H9 (cell line): ENCODE results near the gene CHID1. TPM values are rescaled to one million over a fixed set of nuclear protein-coding genes. Genes with fewer than 3 reads are reported as not detected.

Source experiments
- DNase-seq: peaks from one replicate; pipeline ENCODE4 v3.0.0-alpha.2; 2017
- H2AFZ ChIP-seq: one replicate; pipeline ENCODE4 v1.6.1; 2013; ENCODE audit warnings: mild to moderate bottlenecking, low read length, control low read depth, moderate library complexity
- H2AK5ac ChIP-seq: 2 replicates; pipeline ENCODE4 v1.6.1; 2013; ENCODE audit warnings: low read length, control low read depth, mixed read lengths; ENCODE audit not compliant: insufficient read length
- H2BK120ac ChIP-seq: one replicate; pipeline ENCODE4 v1.6.1; 2013; ENCODE audit warnings: low read depth, mild to moderate bottlenecking, low read length, control low read depth, inconsistent platforms; ENCODE audit not compliant: poor library complexity, severe bottlenecking
- H2BK12ac ChIP-seq: 2 replicates; pipeline ENCODE4 v1.6.1; 2013; ENCODE audit warnings: low read length, control low read depth, mixed read lengths, low read depth; ENCODE audit not compliant: insufficient read length
- H2BK15ac ChIP-seq: 2 replicates; pipeline ENCODE4 v1.6.1; 2013; ENCODE audit warnings: low read depth, low read length, control low read depth
- H2BK20ac ChIP-seq: one replicate; pipeline ENCODE4 v1.6.1; 2013; ENCODE audit warnings: low read depth, mild to moderate bottlenecking, low read length, control low read depth, inconsistent platforms; ENCODE audit not compliant: poor library complexity, severe bottlenecking
- H2BK5ac ChIP-seq: 2 replicates; pipeline ENCODE4 v1.6.1; 2013; ENCODE audit warnings: low read length, control low read depth, mixed read lengths; ENCODE audit not compliant: insufficient read length
- H3K14ac ChIP-seq: 2 replicates; pipeline ENCODE4 v1.6.1; 2013; ENCODE audit warnings: low read length, control low read depth; ENCODE audit not compliant: insufficient read depth
- H3K18ac ChIP-seq: 2 replicates; pipeline ENCODE4 v1.6.1; 2013; ENCODE audit warnings: low read depth, mild to moderate bottlenecking, mixed read lengths, low read length, control low read depth; ENCODE audit not compliant: insufficient read length
- H3K23ac ChIP-seq: 2 replicates; pipeline ENCODE4 v1.6.1; 2013; ENCODE audit warnings: low read length, control low read depth, mixed read lengths, low read depth; ENCODE audit not compliant: insufficient read length
- H3K23me2 ChIP-seq: 2 replicates; pipeline ENCODE4 v1.6.1; 2013; ENCODE audit warnings: low read depth, mild to moderate bottlenecking, mixed read lengths, low read length, control low read depth; ENCODE audit not compliant: insufficient read length, poor library complexity, severe bottlenecking
- H3K27ac ChIP-seq: 2 replicates; pipeline ENCODE4 v1.5.1; 2013; ENCODE audit warnings: low read length, control low read depth, mixed read lengths, low read depth; ENCODE audit not compliant: insufficient read length
- H3K27me3 ChIP-seq: 2 replicates; pipeline ENCODE4 v1.6.1; 2013; ENCODE audit warnings: low read length, control low read depth, inconsistent platforms; ENCODE audit not compliant: insufficient read depth
- H3K4ac ChIP-seq: 2 replicates; pipeline ENCODE4 v1.6.1; 2013; ENCODE audit warnings: low read depth, mild to moderate bottlenecking, control low read depth, inconsistent platforms, low read length, moderate library complexity
- H3K4me1 ChIP-seq: 2 replicates; pipeline ENCODE4 v1.6.1; 2013; ENCODE audit warnings: low read length, control low read depth, inconsistent platforms; ENCODE audit not compliant: insufficient read depth
- H3K4me2 ChIP-seq: 2 replicates; pipeline ENCODE4 v1.6.1; 2013; ENCODE audit warnings: low read length, control low read depth, mixed read lengths; ENCODE audit not compliant: insufficient read length, insufficient read depth
- H3K56ac ChIP-seq: 2 replicates; pipeline ENCODE4 v1.6.1; 2013; ENCODE audit warnings: low read depth, mild to moderate bottlenecking, mixed read lengths, low read length, control low read depth; ENCODE audit not compliant: insufficient read length
- H3K79me1 ChIP-seq: 2 replicates; pipeline ENCODE4 v1.6.1; 2013; ENCODE audit warnings: low read depth, mild to moderate bottlenecking, moderate library complexity, low read length, control low read depth, inconsistent platforms; ENCODE audit not compliant: insufficient read depth, poor library complexity, severe bottlenecking
- H3K79me2 ChIP-seq: 2 replicates; pipeline ENCODE4 v1.6.1; 2013; ENCODE audit warnings: low read length, control low read depth, inconsistent platforms; ENCODE audit not compliant: insufficient read depth
- H3K9ac ChIP-seq: 2 replicates; pipeline ENCODE4 v1.6.1; 2013; ENCODE audit warnings: low read length, control low read depth, mixed read lengths; ENCODE audit not compliant: insufficient read length; ENCODE audit errors: extremely low read depth
- H3K9me3 ChIP-seq: one replicate; pipeline ENCODE4 v1.6.1; 2013; ENCODE audit warnings: low read depth, low read length, inconsistent platforms; ENCODE audit not compliant: control insufficient read depth
- H3T11ph ChIP-seq: one replicate; pipeline ENCODE4 v1.6.1; 2013; ENCODE audit warnings: mild to moderate bottlenecking, low read length, control low read depth, inconsistent platforms
- H4K20me1 ChIP-seq: one replicate; pipeline ENCODE4 v1.6.1; 2013; ENCODE audit not compliant: control insufficient read depth, insufficient read length, insufficient read depth
- H4K5ac ChIP-seq: 2 replicates; pipeline ENCODE4 v1.6.1; 2013; ENCODE audit warnings: low read depth, mild to moderate bottlenecking, mixed read lengths, low read length, control low read depth; ENCODE audit not compliant: insufficient read length
- H4K8ac ChIP-seq: replicated peaks from 2 replicates; pipeline ENCODE4 v1.6.1; 2013; ENCODE audit warnings: low read length, control low read depth, mixed read lengths, low read depth; ENCODE audit not compliant: insufficient read length
- H4K91ac ChIP-seq: 2 replicates; pipeline ENCODE4 v1.6.1; 2013; ENCODE audit warnings: low read depth, mild to moderate bottlenecking, moderate library complexity, mixed read lengths, low read length, control low read depth; ENCODE audit not compliant: insufficient read length
- H3K27ac Mint-ChIP-seq, 3 experiments: 2 replicates in 2 of 3; 3 replicates in 1 of 3; pipeline ENCODE4 v1.8.0; 2020 to 2021; ENCODE audit warnings: mixed read lengths in 3 of 3, mild to moderate bottlenecking in 1 of 3, moderate library complexity in 1 of 3
- H3K27me3 Mint-ChIP-seq: 2 replicates; pipeline ENCODE4 v1.8.0; 2021; ENCODE audit warnings: low read depth, mild to moderate bottlenecking, moderate library complexity, mixed read lengths
- H3K36me3 Mint-ChIP-seq, 3 experiments: 2 replicates in 2 of 3; 3 replicates in 1 of 3; pipeline ENCODE4 v1.8.0; 2020 to 2021; ENCODE audit warnings: low read depth in 3 of 3, mixed read lengths in 3 of 3; ENCODE audit not compliant: insufficient read depth in 1 of 3
- H3K4me1 Mint-ChIP-seq, 2 experiments: 2 replicates each; pipeline ENCODE4 v1.8.0; 2020; ENCODE audit warnings: mixed read lengths in 2 of 2
- H3K4me3 Mint-ChIP-seq, 2 experiments: 2 replicates in 1 of 2; 3 replicates in 1 of 2; pipeline ENCODE4 v1.8.0; 2020 to 2021; ENCODE audit warnings: mild to moderate bottlenecking in 2 of 2, mixed read lengths in 2 of 2, moderate library complexity in 1 of 2
- H3K9me3 Mint-ChIP-seq, 2 experiments: 2 replicates in 1 of 2; 3 replicates in 1 of 2; pipeline ENCODE4 v1.8.0; 2020; ENCODE audit warnings: mild to moderate bottlenecking in 2 of 2, mixed read lengths in 2 of 2, moderate library complexity in 1 of 2
- WGBS: extraction: QIAGEN DNeasy Blood & Tissue Kit; methylation state at CpG from one replicate; pipeline ENCODE4 v1.1.7; 2013; ENCODE audit warnings: missing lambda C conversion rate, low lambda C conversion rate, mixed read lengths; ENCODE audit not compliant: insufficient read length; ENCODE audit errors: extremely low coverage; 5-methylcytosine and 5-hydroxymethylcytosine counted together
- total RNA-seq: library from RNA; stranded (reverse); gene quantifications from 2 replicates; pipeline ENCODE4 v1.2.1, GENCODE V29; 2021
- TF ChIP-seq, protein P1 (sequence below): fragments of 200-600 bp; sonication (generic); conservative IDR thresholded peaks from 3 replicates; pipeline ENCODE4 v1.8.0; 2021; ENCODE audit warnings: antibody characterized with exemption, mild to moderate bottlenecking

Gene CHID1
- total RNA-seq, 1 experiment from 2014 or later, result 89.4 TPM

DNA sequence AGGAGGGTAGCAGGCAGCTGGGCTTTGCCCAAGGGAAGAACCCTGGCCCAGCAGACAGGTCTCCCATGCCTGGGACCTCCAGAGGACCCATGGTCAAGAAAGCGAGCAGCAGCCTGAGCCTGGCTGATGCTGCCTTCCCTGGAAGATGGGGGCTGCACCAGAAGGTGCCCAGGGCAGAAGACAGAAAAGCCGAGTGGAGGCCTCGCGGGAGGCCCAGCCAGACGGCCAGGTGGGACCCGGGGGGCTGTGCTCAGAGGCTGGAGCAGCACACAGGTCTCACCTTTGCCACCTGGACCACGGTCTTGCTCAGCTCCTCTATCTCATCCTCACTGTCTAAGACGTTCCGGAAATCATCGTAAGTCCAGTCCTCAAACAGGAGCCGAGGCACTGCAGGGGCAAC is 10.9 kb downstream of the CHID1 start:
- TF ChIP-seq, protein P1, sequence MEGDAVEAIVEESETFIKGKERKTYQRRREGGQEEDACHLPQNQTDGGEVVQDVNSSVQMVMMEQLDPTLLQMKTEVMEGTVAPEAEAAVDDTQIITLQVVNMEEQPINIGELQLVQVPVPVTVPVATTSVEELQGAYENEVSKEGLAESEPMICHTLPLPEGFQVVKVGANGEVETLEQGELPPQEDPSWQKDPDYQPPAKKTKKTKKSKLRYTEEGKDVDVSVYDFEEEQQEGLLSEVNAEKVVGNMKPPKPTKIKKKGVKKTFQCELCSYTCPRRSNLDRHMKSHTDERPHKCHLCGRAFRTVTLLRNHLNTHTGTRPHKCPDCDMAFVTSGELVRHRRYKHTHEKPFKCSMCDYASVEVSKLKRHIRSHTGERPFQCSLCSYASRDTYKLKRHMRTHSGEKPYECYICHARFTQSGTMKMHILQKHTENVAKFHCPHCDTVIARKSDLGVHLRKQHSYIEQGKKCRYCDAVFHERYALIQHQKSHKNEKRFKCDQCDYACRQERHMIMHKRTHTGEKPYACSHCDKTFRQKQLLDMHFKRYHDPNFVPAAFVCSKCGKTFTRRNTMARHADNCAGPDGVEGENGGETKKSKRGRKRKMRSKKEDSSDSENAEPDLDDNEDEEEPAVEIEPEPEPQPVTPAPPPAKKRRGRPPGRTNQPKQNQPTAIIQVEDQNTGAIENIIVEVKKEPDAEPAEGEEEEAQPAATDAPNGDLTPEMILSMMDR, result no peak
- Histone ChIP-seq H3K9ac (no peak overlapping the region), H3K9me3 (no peaks in the 10 kb centered on the region), H3K79me2 (no peaks in the 10 kb centered on the region), H4K8ac (no peak overlapping the region), H3K27me3 (no peaks in the 10 kb centered on the region), H4K91ac (no peak overlapping the region), H3K79me1 (no peaks in the 10 kb centered on the region), H4K5ac (no peak overlapping the region), H2BK15ac (no peak overlapping the region), H2BK20ac (no peak overlapping the region), H3K56ac (no peak overlapping the region), H3K4me2 (no peak overlapping the region), H2BK5ac (no peak overlapping the region), H2AK5ac (no peak overlapping the region), H3K23ac (no peak overlapping the region), H3T11ph (no peak overlapping the region), H2AFZ (no peak overlapping the region), H4K20me1 (no peaks in the 10 kb centered on the region), H3K18ac (no peak overlapping the region), H3K14ac (no peak overlapping the region), H3K4ac (no peak overlapping the region), H3K23me2 (no peaks in the 10 kb centered on the region), H2BK120ac (no peak overlapping the region), H2BK12ac (no peak overlapping the region), H3K4me1 (no peaks in the 10 kb centered on the region), H3K27ac (no peak overlapping the region)
- no peak overlapping the region for H3K4me3 Mint-ChIP-seq
- H3K36me3 Mint-ChIP-seq, result peaks cover 31 to 63% (median 51%) of the 10 kb centered on the region in 3 experiments; a peak in 6 of 7 replicates
- H3K27me3 Mint-ChIP-seq, result no peaks in the 10 kb centered on the region
- H3K9me3 Mint-ChIP-seq, result no peaks in the 10 kb centered on the region
- no peaks in the 10 kb centered on the region for H3K4me1 Mint-ChIP-seq
- H3K27ac Mint-ChIP-seq, result no peak overlapping the region
- no peak for DNase-seq
- no CpG with 5 or more reads among the region's 11 CpGs for WGBS
